Hepatic stellate cell (primary cell): ENCODE measurements around the gene TUT7.
"Not testable (repeated sequence)": the region's sequence is repeated elsewhere in the genome, so short reads cannot be mapped to it uniquely, and the experiment has no call there.

Experiments
- DNase-seq: peaks from one replicate; pipeline ENCODE4 v3.0.0; 2011; ENCODE audit warnings: low spot score

TUT7 gene

GRCh38 chr9:86303316-86303975 is 50.8 kb downstream of the TUT7 start:
- no peak for DNase-seq

GRCh38 chr9:86301686-86302085 is 52.5 kb downstream of the TUT7 start:
- DNase-seq = no peak

DNA sequence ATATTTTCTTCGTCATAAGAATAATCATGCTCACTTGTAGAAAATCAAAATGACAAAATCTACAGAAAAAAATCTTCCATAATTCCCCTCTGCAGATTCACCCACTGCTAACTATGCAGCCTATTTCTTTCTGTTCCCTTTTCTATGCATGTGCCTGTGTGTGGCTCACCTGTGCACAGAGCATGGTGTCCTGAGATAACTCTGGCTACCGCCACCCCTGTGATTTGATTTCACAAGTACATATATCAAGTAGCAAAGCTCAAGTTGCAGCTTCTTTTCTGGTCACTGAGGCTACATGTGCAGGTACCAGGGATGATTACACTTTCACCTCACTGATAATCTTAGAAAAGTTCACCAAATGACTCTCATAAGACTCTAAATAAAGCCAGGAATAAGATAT is 53.5 kb downstream of the TUT7 start:
- DNase-seq = no peak

- DNase-seq = no peak
Observed at GRCh38 chr9:86298873-86299272, 55.3 kb downstream of the TUT7 start.

GRCh38 chr9:86290341-86290740 is 63.9 kb downstream of the TUT7 start:
- DNase-seq = not testable (repeated sequence)

- DNase-seq = no peak
Observed at GRCh38 chr9:86288499-86289198, 65.6 kb downstream of the TUT7 start.

DNA sequence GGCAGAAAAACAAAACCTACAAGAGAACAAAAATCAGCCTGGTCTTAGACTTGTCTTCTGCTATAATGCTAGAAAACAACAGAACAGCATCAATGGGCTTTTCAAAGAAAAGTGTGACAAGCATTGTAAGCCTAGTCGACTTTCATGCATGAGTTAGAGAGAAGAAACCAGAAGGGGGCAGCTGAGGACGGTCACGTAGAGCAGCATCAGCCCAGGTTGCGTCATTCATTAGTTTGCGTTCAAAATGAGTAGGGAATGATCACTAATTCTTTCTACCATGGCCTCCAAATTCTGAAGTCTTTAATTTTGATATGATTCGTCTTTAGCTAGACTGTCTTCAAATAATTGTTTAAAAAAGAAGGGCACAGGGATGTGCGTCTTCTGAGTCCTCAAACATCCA is 67.2 kb downstream of the TUT7 start:
- DNase-seq = no peak

- no peak for DNase-seq
Observed at GRCh38 chr9:86286278-86286677, 67.9 kb downstream of the TUT7 start.

DNA sequence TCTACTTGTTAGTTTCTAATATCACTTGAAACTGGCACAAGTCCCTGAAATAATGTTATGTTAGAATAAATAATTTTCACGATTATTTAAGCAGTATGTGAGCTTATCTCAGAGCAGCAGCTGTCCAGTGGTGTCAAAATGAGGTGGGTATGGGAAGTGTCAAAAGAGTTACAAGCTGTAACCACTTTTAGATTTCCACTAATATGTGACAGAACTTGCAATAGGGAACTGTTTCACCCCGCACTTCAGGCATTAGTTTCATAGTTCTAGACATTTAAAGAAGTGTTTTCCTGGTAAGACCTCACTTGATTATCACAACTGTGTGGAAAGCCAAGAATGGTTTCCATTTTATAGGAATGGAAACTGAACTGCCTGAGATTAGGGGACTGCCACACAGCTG is 68.9 kb downstream of the TUT7 start:
- no peak for DNase-seq

GRCh38 chr9:86282979-86283535 is 71.2 kb downstream of the TUT7 start:
- DNase-seq = peak; percentile 73

- DNase-seq = peak; percentile 87
Observed at GRCh38 chr9:86282077-86282978, 71.9 kb downstream of the TUT7 start, which contains the start of gene ISCA1. Gene ISCA1, minus strand, starts transcription at chr9:86282538. Its CDS starts 80 bp downstream, at chr9:86282458.

- DNase-seq = no peak
Observed at GRCh38 chr9:86281593-86282076, 72.6 kb downstream of the TUT7 start.

GRCh38 chr9:86280580-86280979 is 73.6 kb downstream of the TUT7 start:
- DNase-seq = no peak

GRCh38 chr9:86279839-86280238 is 74.4 kb downstream of the TUT7 start:
- no peak for DNase-seq

GRCh38 chr9:86277072-86277471 is 77.1 kb downstream of the TUT7 start:
- no peak for DNase-seq

DNA sequence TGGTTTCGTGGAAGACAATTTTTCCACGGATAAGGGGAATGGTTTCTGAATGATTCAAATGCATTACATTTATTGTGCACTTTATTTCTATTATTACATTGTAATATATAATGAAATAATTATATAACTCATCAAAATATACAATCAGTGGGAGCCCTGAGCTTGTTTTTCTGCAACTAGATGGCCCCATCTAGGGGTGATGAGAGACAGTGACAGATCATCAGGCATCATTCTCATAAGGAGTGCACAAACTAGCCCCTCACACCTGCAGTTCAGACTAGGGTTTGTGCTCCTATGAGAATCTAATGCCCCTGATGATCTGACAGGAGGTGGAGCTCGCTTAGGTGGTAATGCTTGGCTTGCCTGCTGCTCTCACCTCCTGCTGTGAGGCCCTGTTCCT is 78.2 kb downstream of the TUT7 start:
- DNase-seq = no peak

DNA sequence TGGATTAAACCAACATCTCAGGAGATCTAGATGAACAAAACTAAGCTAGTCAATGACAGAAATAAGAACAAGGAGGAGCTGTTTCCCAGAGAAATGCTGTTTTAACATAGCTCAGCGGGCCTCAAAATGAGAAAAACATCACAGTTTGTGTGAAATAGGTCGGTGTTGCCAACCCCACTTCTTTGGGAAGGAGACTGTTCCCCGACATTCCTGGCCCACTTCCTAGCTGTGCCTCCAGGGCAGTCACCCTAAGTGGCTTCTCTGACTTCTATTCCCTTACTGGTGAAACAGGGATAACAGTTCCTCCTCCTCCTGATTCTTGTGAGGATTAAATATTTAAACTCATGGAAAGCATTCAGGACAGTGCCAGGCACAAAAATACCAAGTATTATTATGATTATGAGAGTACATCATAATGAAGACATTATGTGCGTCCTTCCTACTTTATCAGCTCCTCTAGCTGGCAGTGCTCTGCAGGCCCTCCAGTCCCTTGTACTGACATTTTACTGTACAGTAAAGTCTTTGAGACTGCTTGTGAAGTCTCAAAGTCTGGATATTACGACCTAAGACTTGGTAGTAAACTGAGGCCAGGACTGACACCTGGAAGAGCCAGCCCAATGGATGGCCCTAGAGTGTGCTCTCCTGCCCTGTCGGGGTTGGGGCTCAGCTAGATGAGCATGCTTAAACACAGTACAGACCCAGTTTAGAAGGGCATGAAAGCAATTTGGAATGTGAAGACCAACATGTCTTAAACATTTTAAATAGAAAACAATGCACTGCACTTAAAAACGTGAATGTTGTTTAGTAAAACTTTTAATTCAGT is 79.2 kb downstream of the TUT7 start:
- no peak for DNase-seq

DNA sequence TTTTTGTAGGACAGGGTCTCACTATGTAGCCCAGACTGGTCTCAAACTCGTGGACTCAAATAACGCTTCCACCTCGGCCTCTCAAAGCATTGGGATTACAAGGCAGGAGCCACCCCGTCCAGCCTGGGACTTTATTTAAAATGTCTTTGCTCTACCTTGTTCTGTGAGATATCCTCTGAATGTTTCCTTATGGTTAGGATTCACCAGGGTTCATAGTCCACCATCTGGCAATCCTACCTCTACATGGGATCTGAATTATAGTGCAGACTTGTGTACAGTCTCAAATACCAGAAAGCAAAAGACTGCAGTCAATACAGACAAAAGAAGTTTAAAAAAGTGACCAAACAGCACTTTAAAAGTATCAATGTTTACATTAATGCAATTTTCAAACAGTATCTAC is 82.0 kb downstream of the TUT7 start:
- no peak for DNase-seq

DNA sequence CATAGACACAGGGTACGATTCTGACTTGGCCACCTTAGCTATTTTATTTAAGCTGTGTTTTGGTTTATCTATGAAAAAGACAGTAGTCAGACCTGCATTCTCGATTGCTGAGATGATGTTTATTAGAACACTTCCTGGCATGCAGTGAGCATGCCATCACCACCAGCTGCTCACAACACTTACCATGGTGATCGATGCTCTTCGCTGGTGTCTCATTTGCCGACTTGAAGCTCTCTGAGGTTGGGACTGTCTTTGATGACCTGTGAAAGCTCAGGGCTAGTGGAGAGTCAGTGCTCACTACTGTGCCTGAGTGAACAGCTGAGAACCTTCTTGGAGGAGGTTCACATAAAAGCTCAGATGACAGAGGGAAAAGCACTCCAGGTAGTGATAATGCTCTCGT is 90.3 kb downstream of the TUT7 start:
- no peak for DNase-seq

GRCh38 chr9:86262492-86262891 is 91.7 kb downstream of the TUT7 start:
- no peak for DNase-seq

GRCh38 chr9:86259557-86259956 is 94.7 kb downstream of the TUT7 start, which contains the start of gene C9orf153:
Gene C9orf153, minus strand, starts transcription at chr9:86259657. Its CDS starts 30,054 bp downstream, at chr9:86229603.
- DNase-seq = no peak
